ENCODE data around the gene ABTB2.
"Not testable (repeated sequence)": the region's sequence is repeated elsewhere in the genome, so short reads cannot be mapped to it uniquely, and the experiment has no call there.

The ABTB2 gene

DNA sequence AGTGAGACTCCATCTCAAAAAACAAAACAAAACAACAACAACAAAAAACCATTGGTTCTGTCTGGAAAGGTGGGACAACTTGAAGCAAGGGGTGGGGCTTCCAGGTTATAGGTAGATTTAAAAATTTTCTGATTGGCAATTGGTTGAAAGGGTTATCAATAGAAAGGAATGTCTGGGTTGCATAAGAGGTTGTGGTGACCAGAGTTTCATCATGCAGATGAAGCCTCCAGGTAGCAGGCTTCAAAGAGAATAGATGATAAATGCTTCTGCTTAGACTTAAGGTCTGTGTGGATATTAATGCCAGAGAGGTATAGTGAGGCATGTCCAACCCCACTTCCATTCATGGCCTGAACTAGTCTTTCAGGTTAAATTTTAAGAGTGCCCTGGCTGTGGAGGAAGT, 135.8 kb downstream of the ABTB2 start:
- TF ChIP-seq, protein P1, sequence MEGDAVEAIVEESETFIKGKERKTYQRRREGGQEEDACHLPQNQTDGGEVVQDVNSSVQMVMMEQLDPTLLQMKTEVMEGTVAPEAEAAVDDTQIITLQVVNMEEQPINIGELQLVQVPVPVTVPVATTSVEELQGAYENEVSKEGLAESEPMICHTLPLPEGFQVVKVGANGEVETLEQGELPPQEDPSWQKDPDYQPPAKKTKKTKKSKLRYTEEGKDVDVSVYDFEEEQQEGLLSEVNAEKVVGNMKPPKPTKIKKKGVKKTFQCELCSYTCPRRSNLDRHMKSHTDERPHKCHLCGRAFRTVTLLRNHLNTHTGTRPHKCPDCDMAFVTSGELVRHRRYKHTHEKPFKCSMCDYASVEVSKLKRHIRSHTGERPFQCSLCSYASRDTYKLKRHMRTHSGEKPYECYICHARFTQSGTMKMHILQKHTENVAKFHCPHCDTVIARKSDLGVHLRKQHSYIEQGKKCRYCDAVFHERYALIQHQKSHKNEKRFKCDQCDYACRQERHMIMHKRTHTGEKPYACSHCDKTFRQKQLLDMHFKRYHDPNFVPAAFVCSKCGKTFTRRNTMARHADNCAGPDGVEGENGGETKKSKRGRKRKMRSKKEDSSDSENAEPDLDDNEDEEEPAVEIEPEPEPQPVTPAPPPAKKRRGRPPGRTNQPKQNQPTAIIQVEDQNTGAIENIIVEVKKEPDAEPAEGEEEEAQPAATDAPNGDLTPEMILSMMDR (conservative IDR thresholded peaks at IDR 0.05; ENCODE audit: low read depth): no peak
- CTCF ChIA-PET: interaction anchor here (0.7 kb wide), 1 partner anchor 246 kb away, joined by 5 read pairs; no protein-coding TSS in a partner anchor
- H3K27ac ChIP-seq: no peak overlapping the region
- POLR2A ChIA-PET (ENCODE audit: low non-redundant PET): no interaction called here
- DNase-seq (ENCODE audit: low spot score): no peak

DNA sequence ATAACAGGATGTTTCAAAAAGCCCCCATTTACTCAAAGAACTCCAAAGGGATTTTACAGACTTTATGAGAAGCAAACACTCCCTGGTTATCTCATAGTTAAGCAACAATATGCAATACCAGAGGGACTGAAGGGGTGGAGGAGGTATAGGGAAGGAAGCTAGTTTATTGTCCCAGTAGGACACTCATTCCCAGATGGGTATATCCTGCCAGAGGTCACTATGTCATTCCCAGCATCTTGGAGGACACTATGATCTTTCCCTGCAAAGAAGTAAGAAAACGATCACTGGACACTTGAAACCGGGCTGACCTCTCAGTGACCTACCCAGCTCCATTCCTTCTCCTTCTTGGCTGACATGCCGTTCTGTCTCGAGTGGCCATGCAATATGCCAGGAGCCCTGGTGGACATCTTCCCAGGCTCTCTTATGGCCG, 137.9 kb downstream of the ABTB2 start:
- CTCF ChIA-PET: no interaction called here
- TF ChIP-seq, protein P1 (conservative IDR thresholded peaks at IDR 0.05; ENCODE audit: low read depth): no peak
- POLR2A ChIA-PET (ENCODE audit: low non-redundant PET): no interaction called here
- no peak for DNase-seq (ENCODE audit: low spot score)
- H3K27ac ChIP-seq: no peak overlapping the region

DNA sequence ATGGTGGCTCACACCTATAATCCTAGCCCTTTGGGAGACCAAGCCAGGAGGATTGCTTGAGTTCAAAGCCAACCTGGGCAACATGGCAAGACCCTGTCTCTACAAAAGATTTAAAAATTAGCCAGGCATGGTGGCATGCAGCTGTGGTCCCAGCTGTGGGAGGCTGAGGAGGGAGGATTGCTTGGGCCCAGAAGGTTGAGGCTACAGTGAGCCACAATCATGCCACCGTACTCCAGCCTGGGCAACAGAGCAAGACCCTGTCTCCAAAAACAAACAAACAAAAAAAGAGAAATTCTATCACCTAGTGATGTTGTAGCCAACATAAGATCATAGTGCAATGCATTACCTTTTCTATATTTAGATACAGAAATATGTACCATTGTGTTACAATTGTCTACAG, 138.5 kb downstream of the ABTB2 start:
- TF ChIP-seq, protein P1 (conservative IDR thresholded peaks at IDR 0.05; ENCODE audit: low read depth): no peak
- POLR2A ChIA-PET (ENCODE audit: low non-redundant PET): no interaction called here
- DNase-seq (ENCODE audit: low spot score): no peak
- CTCF ChIA-PET: no interaction called here
- H3K27ac ChIP-seq: no peak overlapping the region

DNA sequence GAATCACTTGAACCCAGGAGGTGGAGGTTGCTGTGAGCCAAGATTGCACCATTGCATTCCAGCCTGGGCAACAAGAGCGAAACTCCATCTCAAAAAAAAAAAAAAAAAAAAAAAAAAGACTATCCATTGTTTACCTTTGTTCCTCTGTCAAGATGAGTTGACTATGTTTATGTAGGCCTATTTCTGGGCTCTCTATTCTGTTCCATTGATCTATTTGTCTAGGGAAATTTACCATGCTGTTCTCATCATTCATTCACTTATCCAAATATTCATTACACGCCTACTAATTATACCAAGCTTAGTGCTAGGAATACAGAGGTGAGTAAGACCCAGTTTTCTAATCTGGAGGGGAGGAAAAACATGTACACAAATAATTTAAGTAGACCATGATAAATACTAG, 139.1 kb downstream of the ABTB2 start:
- POLR2A ChIA-PET (ENCODE audit: low non-redundant PET); DNase-seq (ENCODE audit: low spot score); H3K27ac ChIP-seq; CTCF ChIA-PET: not testable (repeated sequence)

DNA sequence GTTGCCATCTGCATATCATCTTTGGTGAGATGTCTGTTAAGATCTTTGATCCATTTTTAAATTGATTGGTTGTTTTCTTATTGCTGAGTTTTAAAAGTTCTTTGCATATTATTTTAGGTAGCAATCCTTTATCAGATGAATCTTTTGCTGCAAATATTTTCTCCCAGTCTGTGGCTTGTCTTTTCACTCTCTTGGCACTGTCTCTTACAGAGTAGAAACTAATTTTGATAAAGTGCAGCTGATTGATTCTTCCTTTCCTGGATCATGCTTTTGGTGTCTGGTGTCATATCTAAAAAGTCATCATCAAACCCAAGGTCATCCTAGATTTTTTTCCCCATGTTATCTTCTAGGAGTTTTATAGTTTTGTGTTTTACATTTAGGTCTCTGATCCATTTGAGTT, 139.7 kb downstream of the ABTB2 start:
- TF ChIP-seq, protein P1 (conservative IDR thresholded peaks at IDR 0.05; ENCODE audit: low read depth): no peak
- no peak for DNase-seq (ENCODE audit: low spot score)
- no peak overlapping the region for H3K27ac ChIP-seq
- ChIA-PET POLR2A (ENCODE audit: low non-redundant PET) (no interaction called here), CTCF (no interaction called here)

DNA sequence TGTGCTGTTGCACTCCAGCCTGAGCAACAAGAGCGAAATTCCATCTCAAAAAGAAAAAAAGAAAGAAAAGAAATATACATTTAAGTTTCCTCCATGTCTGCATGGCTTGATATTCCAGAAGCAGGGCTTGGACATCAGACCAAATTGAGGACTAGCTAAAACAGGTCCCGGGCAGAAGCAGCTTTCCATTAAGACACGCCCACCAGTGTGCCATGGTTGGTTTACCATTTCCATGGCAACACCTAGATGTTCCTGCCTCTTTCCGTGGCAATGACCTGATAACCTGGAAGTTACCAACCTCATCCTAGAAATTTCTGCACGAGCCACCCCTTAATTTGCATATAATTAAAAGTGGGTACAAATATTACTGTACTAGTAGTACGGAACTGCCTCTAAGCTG, 141.1 kb downstream of the ABTB2 start:
- POLR2A ChIA-PET (ENCODE audit: low non-redundant PET): no interaction called here
- H3K27ac ChIP-seq: no peak overlapping the region
- no peak for DNase-seq (ENCODE audit: low spot score)
- TF ChIP-seq, protein P1 (conservative IDR thresholded peaks at IDR 0.05; ENCODE audit: low read depth): no peak
- CTCF ChIA-PET: no interaction called here

DNA sequence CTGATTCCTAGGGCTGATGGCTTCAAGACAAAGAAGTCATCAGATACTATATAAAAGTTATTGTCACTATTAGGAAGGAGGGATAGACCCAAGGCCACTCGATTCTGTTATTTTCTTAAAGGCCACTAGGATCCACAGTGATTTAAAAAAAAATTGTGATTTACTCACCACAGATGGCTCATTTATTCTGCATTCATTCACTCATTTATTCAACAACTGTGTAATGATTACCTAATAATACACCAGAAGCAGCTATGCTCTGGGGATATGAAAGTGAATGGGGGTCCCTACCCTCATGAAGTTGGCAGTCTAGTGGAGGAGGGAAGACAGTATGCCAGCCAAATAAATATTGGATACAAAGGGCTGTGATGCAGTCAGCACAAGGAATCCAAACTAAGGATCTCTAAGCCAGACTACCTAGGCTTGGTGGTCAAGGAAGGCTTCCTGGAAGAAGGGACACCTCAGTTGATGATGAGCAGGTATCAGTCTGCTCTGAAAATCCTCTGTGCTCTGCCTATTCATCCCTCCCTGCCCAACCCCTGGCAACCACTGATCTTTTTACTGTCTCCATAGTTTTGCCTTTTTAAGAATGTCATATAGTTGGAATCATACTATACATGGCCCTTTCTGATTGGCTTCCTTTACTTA, 141.9 kb downstream of the ABTB2 start:
- H3K27ac ChIP-seq: no peak overlapping the region
- ChIA-PET CTCF (interaction anchor here (1.5 kb wide), 1 partner anchor 10 kb away, joined by 5 read pairs; no protein-coding TSS in a partner anchor), POLR2A (ENCODE audit: low non-redundant PET) (no interaction called here)
- DNase-seq (ENCODE audit: low spot score): no peak
- TF ChIP-seq, protein P1 (conservative IDR thresholded peaks at IDR 0.05; ENCODE audit: low read depth): no peak
